H9 (cell line): ENCODE data around the gene FMO3. TPM values are rescaled to one million over a fixed set of nuclear protein-coding genes. Genes with fewer than 3 reads are reported as not detected.

Source experiments
- DNase-seq: peaks from one replicate; pipeline ENCODE4 v3.0.0-alpha.2; 2017
- H2AFZ ChIP-seq: one replicate; pipeline ENCODE4 v1.6.1; 2013; ENCODE audit warnings: mild to moderate bottlenecking, low read length, control low read depth, moderate library complexity
- H2AK5ac ChIP-seq: 2 replicates; pipeline ENCODE4 v1.6.1; 2013; ENCODE audit warnings: low read length, control low read depth, mixed read lengths; ENCODE audit not compliant: insufficient read length
- H2BK120ac ChIP-seq: one replicate; pipeline ENCODE4 v1.6.1; 2013; ENCODE audit warnings: low read depth, mild to moderate bottlenecking, low read length, control low read depth, inconsistent platforms; ENCODE audit not compliant: poor library complexity, severe bottlenecking
- H2BK12ac ChIP-seq: 2 replicates; pipeline ENCODE4 v1.6.1; 2013; ENCODE audit warnings: low read length, control low read depth, mixed read lengths, low read depth; ENCODE audit not compliant: insufficient read length
- H2BK15ac ChIP-seq: 2 replicates; pipeline ENCODE4 v1.6.1; 2013; ENCODE audit warnings: low read depth, low read length, control low read depth
- H2BK20ac ChIP-seq: one replicate; pipeline ENCODE4 v1.6.1; 2013; ENCODE audit warnings: low read depth, mild to moderate bottlenecking, low read length, control low read depth, inconsistent platforms; ENCODE audit not compliant: poor library complexity, severe bottlenecking
- H2BK5ac ChIP-seq: 2 replicates; pipeline ENCODE4 v1.6.1; 2013; ENCODE audit warnings: low read length, control low read depth, mixed read lengths; ENCODE audit not compliant: insufficient read length
- H3K14ac ChIP-seq: 2 replicates; pipeline ENCODE4 v1.6.1; 2013; ENCODE audit warnings: low read length, control low read depth; ENCODE audit not compliant: insufficient read depth
- H3K18ac ChIP-seq: 2 replicates; pipeline ENCODE4 v1.6.1; 2013; ENCODE audit warnings: low read depth, mild to moderate bottlenecking, mixed read lengths, low read length, control low read depth; ENCODE audit not compliant: insufficient read length
- H3K23ac ChIP-seq: 2 replicates; pipeline ENCODE4 v1.6.1; 2013; ENCODE audit warnings: low read length, control low read depth, mixed read lengths, low read depth; ENCODE audit not compliant: insufficient read length
- H3K23me2 ChIP-seq: 2 replicates; pipeline ENCODE4 v1.6.1; 2013; ENCODE audit warnings: low read depth, mild to moderate bottlenecking, mixed read lengths, low read length, control low read depth; ENCODE audit not compliant: insufficient read length, poor library complexity, severe bottlenecking
- H3K27ac ChIP-seq: 2 replicates; pipeline ENCODE4 v1.5.1; 2013; ENCODE audit warnings: low read length, control low read depth, mixed read lengths, low read depth; ENCODE audit not compliant: insufficient read length
- H3K27me3 ChIP-seq: 2 replicates; pipeline ENCODE4 v1.6.1; 2013; ENCODE audit warnings: low read length, control low read depth, inconsistent platforms; ENCODE audit not compliant: insufficient read depth
- H3K4ac ChIP-seq: 2 replicates; pipeline ENCODE4 v1.6.1; 2013; ENCODE audit warnings: low read depth, mild to moderate bottlenecking, control low read depth, inconsistent platforms, low read length, moderate library complexity
- H3K4me1 ChIP-seq: 2 replicates; pipeline ENCODE4 v1.6.1; 2013; ENCODE audit warnings: low read length, control low read depth, inconsistent platforms; ENCODE audit not compliant: insufficient read depth
- H3K4me2 ChIP-seq: 2 replicates; pipeline ENCODE4 v1.6.1; 2013; ENCODE audit warnings: low read length, control low read depth, mixed read lengths; ENCODE audit not compliant: insufficient read length, insufficient read depth
- H3K56ac ChIP-seq: 2 replicates; pipeline ENCODE4 v1.6.1; 2013; ENCODE audit warnings: low read depth, mild to moderate bottlenecking, mixed read lengths, low read length, control low read depth; ENCODE audit not compliant: insufficient read length
- H3K79me1 ChIP-seq: 2 replicates; pipeline ENCODE4 v1.6.1; 2013; ENCODE audit warnings: low read depth, mild to moderate bottlenecking, moderate library complexity, low read length, control low read depth, inconsistent platforms; ENCODE audit not compliant: insufficient read depth, poor library complexity, severe bottlenecking
- H3K79me2 ChIP-seq: 2 replicates; pipeline ENCODE4 v1.6.1; 2013; ENCODE audit warnings: low read length, control low read depth, inconsistent platforms; ENCODE audit not compliant: insufficient read depth
- H3K9ac ChIP-seq: 2 replicates; pipeline ENCODE4 v1.6.1; 2013; ENCODE audit warnings: low read length, control low read depth, mixed read lengths; ENCODE audit not compliant: insufficient read length; ENCODE audit errors: extremely low read depth
- H3K9me3 ChIP-seq: one replicate; pipeline ENCODE4 v1.6.1; 2013; ENCODE audit warnings: low read depth, low read length, inconsistent platforms; ENCODE audit not compliant: control insufficient read depth
- H3T11ph ChIP-seq: one replicate; pipeline ENCODE4 v1.6.1; 2013; ENCODE audit warnings: mild to moderate bottlenecking, low read length, control low read depth, inconsistent platforms
- H4K20me1 ChIP-seq: one replicate; pipeline ENCODE4 v1.6.1; 2013; ENCODE audit not compliant: control insufficient read depth, insufficient read length, insufficient read depth
- H4K5ac ChIP-seq: 2 replicates; pipeline ENCODE4 v1.6.1; 2013; ENCODE audit warnings: low read depth, mild to moderate bottlenecking, mixed read lengths, low read length, control low read depth; ENCODE audit not compliant: insufficient read length
- H4K8ac ChIP-seq: replicated peaks from 2 replicates; pipeline ENCODE4 v1.6.1; 2013; ENCODE audit warnings: low read length, control low read depth, mixed read lengths, low read depth; ENCODE audit not compliant: insufficient read length
- H4K91ac ChIP-seq: 2 replicates; pipeline ENCODE4 v1.6.1; 2013; ENCODE audit warnings: low read depth, mild to moderate bottlenecking, moderate library complexity, mixed read lengths, low read length, control low read depth; ENCODE audit not compliant: insufficient read length
- H3K27ac Mint-ChIP-seq, 3 experiments: 2 replicates in 2 of 3; 3 replicates in 1 of 3; pipeline ENCODE4 v1.8.0; 2020 to 2021; ENCODE audit warnings: mixed read lengths in 3 of 3, mild to moderate bottlenecking in 1 of 3, moderate library complexity in 1 of 3
- H3K27me3 Mint-ChIP-seq: 2 replicates; pipeline ENCODE4 v1.8.0; 2021; ENCODE audit warnings: low read depth, mild to moderate bottlenecking, moderate library complexity, mixed read lengths
- H3K36me3 Mint-ChIP-seq, 3 experiments: 2 replicates in 2 of 3; 3 replicates in 1 of 3; pipeline ENCODE4 v1.8.0; 2020 to 2021; ENCODE audit warnings: low read depth in 3 of 3, mixed read lengths in 3 of 3; ENCODE audit not compliant: insufficient read depth in 1 of 3
- H3K4me1 Mint-ChIP-seq, 2 experiments: 2 replicates each; pipeline ENCODE4 v1.8.0; 2020; ENCODE audit warnings: mixed read lengths in 2 of 2
- H3K4me3 Mint-ChIP-seq, 2 experiments: 2 replicates in 1 of 2; 3 replicates in 1 of 2; pipeline ENCODE4 v1.8.0; 2020 to 2021; ENCODE audit warnings: mild to moderate bottlenecking in 2 of 2, mixed read lengths in 2 of 2, moderate library complexity in 1 of 2
- H3K9me3 Mint-ChIP-seq, 2 experiments: 2 replicates in 1 of 2; 3 replicates in 1 of 2; pipeline ENCODE4 v1.8.0; 2020; ENCODE audit warnings: mild to moderate bottlenecking in 2 of 2, mixed read lengths in 2 of 2, moderate library complexity in 1 of 2
- WGBS: extraction: QIAGEN DNeasy Blood & Tissue Kit; methylation state at CpG from one replicate; pipeline ENCODE4 v1.1.7; 2013; ENCODE audit warnings: missing lambda C conversion rate, low lambda C conversion rate, mixed read lengths; ENCODE audit not compliant: insufficient read length; ENCODE audit errors: extremely low coverage; 5-methylcytosine and 5-hydroxymethylcytosine counted together
- total RNA-seq: library from RNA; stranded (reverse); gene quantifications from 2 replicates; pipeline ENCODE4 v1.2.1, GENCODE V29; 2021
- TF ChIP-seq, protein P1 (sequence below): fragments of 200-600 bp; sonication (generic); conservative IDR thresholded peaks from 3 replicates; pipeline ENCODE4 v1.8.0; 2021; ENCODE audit warnings: antibody characterized with exemption, mild to moderate bottlenecking

FMO3 gene
- total RNA-seq, 1 experiment from 2014 or later: not detected

DNA sequence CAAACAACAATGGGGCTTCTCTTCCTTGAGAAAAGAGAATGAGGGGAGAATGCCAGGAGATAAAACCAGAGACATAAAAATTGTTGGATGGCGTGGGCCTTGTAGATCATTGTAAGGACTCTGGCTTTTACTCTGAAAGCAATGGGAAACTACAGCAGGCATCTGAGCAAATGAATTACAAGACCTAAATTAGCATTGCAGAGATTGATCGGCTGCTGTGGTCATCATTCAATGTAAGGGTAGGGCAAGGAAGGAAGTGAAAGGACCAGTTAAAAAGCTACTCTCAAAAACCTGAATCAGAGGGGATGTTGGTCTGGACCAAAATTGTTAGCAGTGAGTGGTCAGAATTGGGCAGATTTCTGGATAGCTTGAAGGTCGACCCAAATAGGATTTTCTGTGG lies 21.4 kb downstream of the FMO3 start:
- H3K27me3 Mint-ChIP-seq: no peaks in the 10 kb centered on the region
- no peak overlapping the region for H3K27ac Mint-ChIP-seq
- no peak overlapping the region for H2BK12ac ChIP-seq
- no peak overlapping the region for H2BK15ac ChIP-seq
- H3K36me3 Mint-ChIP-seq: no peaks in the 10 kb centered on the region
- no peak for DNase-seq
- TF ChIP-seq, protein P1, sequence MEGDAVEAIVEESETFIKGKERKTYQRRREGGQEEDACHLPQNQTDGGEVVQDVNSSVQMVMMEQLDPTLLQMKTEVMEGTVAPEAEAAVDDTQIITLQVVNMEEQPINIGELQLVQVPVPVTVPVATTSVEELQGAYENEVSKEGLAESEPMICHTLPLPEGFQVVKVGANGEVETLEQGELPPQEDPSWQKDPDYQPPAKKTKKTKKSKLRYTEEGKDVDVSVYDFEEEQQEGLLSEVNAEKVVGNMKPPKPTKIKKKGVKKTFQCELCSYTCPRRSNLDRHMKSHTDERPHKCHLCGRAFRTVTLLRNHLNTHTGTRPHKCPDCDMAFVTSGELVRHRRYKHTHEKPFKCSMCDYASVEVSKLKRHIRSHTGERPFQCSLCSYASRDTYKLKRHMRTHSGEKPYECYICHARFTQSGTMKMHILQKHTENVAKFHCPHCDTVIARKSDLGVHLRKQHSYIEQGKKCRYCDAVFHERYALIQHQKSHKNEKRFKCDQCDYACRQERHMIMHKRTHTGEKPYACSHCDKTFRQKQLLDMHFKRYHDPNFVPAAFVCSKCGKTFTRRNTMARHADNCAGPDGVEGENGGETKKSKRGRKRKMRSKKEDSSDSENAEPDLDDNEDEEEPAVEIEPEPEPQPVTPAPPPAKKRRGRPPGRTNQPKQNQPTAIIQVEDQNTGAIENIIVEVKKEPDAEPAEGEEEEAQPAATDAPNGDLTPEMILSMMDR: no peak
- no peak overlapping the region for H2BK120ac ChIP-seq
- no peak overlapping the region for H2BK5ac ChIP-seq
- WGBS: no CpG with 5 or more reads among the region's 3 CpGs
- H4K20me1 ChIP-seq: no peaks in the 10 kb centered on the region
- no peak overlapping the region for H2AFZ ChIP-seq
- no peak overlapping the region for H3K14ac ChIP-seq
- no peaks in the 10 kb centered on the region; the same call in 1 of the 2 replicates for H3K4me1 ChIP-seq
- H3K56ac ChIP-seq: no peak overlapping the region
- no peaks in the 10 kb centered on the region for H3K23me2 ChIP-seq
- H3K4me2 ChIP-seq: no peak overlapping the region
- H2AK5ac ChIP-seq: no peak overlapping the region
- H4K91ac ChIP-seq: no peak overlapping the region
- no peak overlapping the region for H3K9ac ChIP-seq
- H3K27ac ChIP-seq: no peak overlapping the region
- no peaks in the 10 kb centered on the region for H3K79me2 ChIP-seq
- no peak overlapping the region for H3K18ac ChIP-seq
- no peaks in the 10 kb centered on the region for H3K27me3 ChIP-seq
- H3T11ph ChIP-seq: no peak overlapping the region
- no peak overlapping the region for H4K8ac ChIP-seq
- H4K5ac ChIP-seq: no peak overlapping the region
- no peak overlapping the region for H3K23ac ChIP-seq
- H3K9me3 Mint-ChIP-seq: no peaks in the 10 kb centered on the region
- no peak overlapping the region for H3K4me3 Mint-ChIP-seq
- no peak overlapping the region for H2BK20ac ChIP-seq
- no peak overlapping the region for H3K4ac ChIP-seq
- peaks cover 10 to 12% of the 10 kb centered on the region in 2 experiments for H3K4me1 Mint-ChIP-seq
- H3K9me3 ChIP-seq: no peaks in the 10 kb centered on the region
- H3K79me1 ChIP-seq: no peaks in the 10 kb centered on the region
